NT2/D1 (cell line): ENCODE measurements around the gene IGSF10.

Source experiments
- SUZ12 ChIP-seq: IDR thresholded peaks from 2 replicates; pipeline ENCODE4 v1.6.1; 2011; ENCODE audit not compliant: insufficient read length, insufficient read depth; ENCODE audit errors: extremely low read depth
- YY1 ChIP-seq: IDR thresholded peaks from 2 replicates; pipeline ENCODE4 v1.6.1; 2011; ENCODE audit not compliant: insufficient read length, insufficient read depth
- ZNF274 ChIP-seq: IDR thresholded peaks from 2 replicates; pipeline ENCODE4 v1.6.1; 2011; ENCODE audit warnings: mild to moderate bottlenecking, low read depth, low read length

- TF ChIP-seq YY1 (no peak), ZNF274 (no peak), SUZ12 (no peak)
Observed at GRCh38 chr3:151425627-151426340, 35.1 kb downstream of the IGSF10 start.
